K562 (cell line): Measurements from ENCODE around the gene WTAP.

Experiments used
- CBX5 ChIP-seq: IDR thresholded peaks from 2 replicates; pipeline ENCODE4 v1.6.1; 2014; ENCODE audit warnings: low read depth, borderline replicate concordance
- CTCF ChIP-seq, 3 experiments: IDR thresholded peaks in 2 of 3; conservative IDR thresholded peaks in 1 of 3; 2 replicates each; pipeline ENCODE4 v1.5.1; 2011 to 2012; ENCODE audit warnings: low read length in 3 of 3, mild to moderate bottlenecking in 3 of 3, control low read depth in 2 of 3, improper control_type of control experiment in 1 of 3, inconsistent platforms in 1 of 3, low read depth in 1 of 3, mixed read lengths in 1 of 3, moderate library complexity in 1 of 3; ENCODE audit not compliant: insufficient read depth in 2 of 3
- FOXM1 ChIP-seq, 2 experiments: fragments of 450-650 bp in 1 of 2; sonication (generic) in 1 of 2; formaldehyde crosslinking in 1 of 2; IDR thresholded peaks; 2 replicates each; pipeline versions ENCODE4 v1.6.1 to v1.9.0; 2017 to 2022; ENCODE audit warnings: low read depth in 2 of 2, mild to moderate bottlenecking in 2 of 2, missing genetic modification reagents in 1 of 2, moderate library complexity in 1 of 2
- HNRNPUL1 ChIP-seq: fragments of 200-400 bp; formaldehyde crosslinking; IDR thresholded peaks from 2 replicates; pipeline ENCODE4 v1.6.1; 2017; ENCODE audit warnings: low read length
- JUND ChIP-seq, 2 experiments: IDR thresholded peaks; 2 replicates in 1 of 2; 3 replicates in 1 of 2; pipeline ENCODE4 v1.6.1; 2011; ENCODE audit warnings: borderline replicate concordance in 2 of 2, low read depth in 2 of 2, low read length in 2 of 2, improper control_type of control experiment in 1 of 2, missing biosample characterization in 1 of 2, missing genetic modification characterization in 1 of 2, missing genetic modification reagents in 1 of 2
- MLX ChIP-seq, 2 experiments: fragments of 450-650 bp in 1 of 2; sonication (generic) in 1 of 2; formaldehyde crosslinking; conservative IDR thresholded peaks; 2 replicates each; pipeline versions ENCODE4 v1.4.0 to v1.8.1; 2020 to 2022; ENCODE audit warnings: mild to moderate bottlenecking in 1 of 2, missing genetic modification reagents in 1 of 2
- NFYB ChIP-seq: IDR thresholded peaks from 2 replicates; pipeline ENCODE4 v1.6.1; 2011; ENCODE audit warnings: mild to moderate bottlenecking, moderate library complexity; ENCODE audit not compliant: insufficient read length; ENCODE audit errors: extremely low read depth
- POLR2AphosphoS5 ChIP-seq: IDR thresholded peaks from 2 replicates; pipeline ENCODE4 v1.6.1; 2011; ENCODE audit warnings: mild to moderate bottlenecking, low read depth, low read length, moderate library complexity; ENCODE audit not compliant: control insufficient read depth, insufficient read depth
- REST ChIP-seq, 2 experiments: fragments of 450-650 bp; formaldehyde crosslinking in 1 of 2; IDR thresholded peaks; 2 replicates each; pipeline versions ENCODE4 v1.4.0 to v1.6.1; 2014 to 2020; ENCODE audit warnings: mild to moderate bottlenecking in 2 of 2, borderline replicate concordance in 1 of 2, low read depth in 1 of 2
- SMARCB1 ChIP-seq: IDR thresholded peaks from 2 replicates; pipeline ENCODE4 v1.6.1; 2011; ENCODE audit warnings: improper control_type of control experiment, low read depth; ENCODE audit not compliant: insufficient read length
- TCF7L2 ChIP-seq: fragments of 150-350 bp; IDR thresholded peaks from 2 replicates; pipeline ENCODE4 v1.6.1; 2016; ENCODE audit warnings: low read depth, mild to moderate bottlenecking, low read length, moderate library complexity
- ZKSCAN3 ChIP-seq: fragments of 250-450 bp; sonication (Bioruptor Pico); IDR thresholded peaks from 2 replicates; pipeline ENCODE4 v1.4.0; 2020
- ZNF133 ChIP-seq: fragments of 250-450 bp; sonication (Bioruptor Pico); IDR thresholded peaks from 2 replicates; pipeline ENCODE4 v1.4.0; 2020; ENCODE audit warnings: mild to moderate bottlenecking
- TF ChIP-seq, protein P1 (sequence below): sonication (generic); formaldehyde crosslinking; IDR thresholded peaks from 2 replicates; pipeline ENCODE4 v1.8.0; 2023; ENCODE audit warnings: mild to moderate bottlenecking, missing genetic modification reagents

- TF ChIP-seq FOXM1 (IDR thresholded peaks at IDR 0.05; ENCODE audit: low read depth) (no peak), FOXM1 (CRISPR knock-in tag; IDR thresholded peaks at IDR 0.05; ENCODE audit: low read depth) (no peak), CTCF (IDR thresholded peaks at IDR 0.05 in 2 of 3, conservative IDR thresholded peaks at IDR 0.05 in 1 of 3; ENCODE audit: insufficient read depth in 2 of 3, low read depth in 1 of 3, low read length in 3 of 3) (no peak), ZNF133 (CRISPR knock-in tag) (no peak), TCF7L2 (no peak), JUND (IDR thresholded peaks at IDR 0.05; ENCODE audit: borderline replicate concordance, low read depth, low read length) (no peak), JUND (tag; IDR thresholded peaks at IDR 0.05; ENCODE audit: borderline replicate concordance, low read depth, low read length) (no peak), MLX (CRISPR knock-in tag; conservative IDR thresholded peaks at IDR 0.05) (no peak), HNRNPUL1 (no peak), REST (IDR thresholded peaks at IDR 0.05; ENCODE audit: borderline replicate concordance) (no peak), REST (CRISPR knock-in tag; IDR thresholded peaks at IDR 0.05; ENCODE audit: low read depth) (no peak), CBX5 (no peak), NFYB (no peak), POLR2AphosphoS5 (no peak), ZKSCAN3 (CRISPR knock-in tag) (no peak), SMARCB1 (no peak)
- TF ChIP-seq, protein P1, sequence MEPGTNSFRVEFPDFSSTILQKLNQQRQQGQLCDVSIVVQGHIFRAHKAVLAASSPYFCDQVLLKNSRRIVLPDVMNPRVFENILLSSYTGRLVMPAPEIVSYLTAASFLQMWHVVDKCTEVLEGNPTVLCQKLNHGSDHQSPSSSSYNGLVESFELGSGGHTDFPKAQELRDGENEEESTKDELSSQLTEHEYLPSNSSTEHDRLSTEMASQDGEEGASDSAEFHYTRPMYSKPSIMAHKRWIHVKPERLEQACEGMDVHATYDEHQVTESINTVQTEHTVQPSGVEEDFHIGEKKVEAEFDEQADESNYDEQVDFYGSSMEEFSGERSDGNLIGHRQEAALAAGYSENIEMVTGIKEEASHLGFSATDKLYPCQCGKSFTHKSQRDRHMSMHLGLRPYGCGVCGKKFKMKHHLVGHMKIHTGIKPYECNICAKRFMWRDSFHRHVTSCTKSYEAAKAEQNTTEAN = no peak
Observed at GRCh38 chr6:159714404-159714803, 12.9 kb upstream of the WTAP start.
